GM12865 (cell line): Measurements from ENCODE around the gene PLA2R1.
A peak's percentile ranks its signal among the peaks of the same experiment; 100 is the strongest.

Experiments
- DNase-seq: peaks from one replicate; pipeline ENCODE4 v3.0.0; 2010; ENCODE audit warnings: low read depth
- H3K4me3 ChIP-seq: 2 replicates; pipeline ENCODE4 v1.5.1; 2011; ENCODE audit warnings: mild to moderate bottlenecking, low read depth, low read length, control low read depth
- CTCF ChIP-seq: IDR thresholded peaks from 2 replicates; pipeline ENCODE4 v1.5.1; 2011; ENCODE audit warnings: low read length, control low read depth, low read depth, inconsistent platforms; ENCODE audit not compliant: insufficient read depth; ENCODE audit errors: missing control alignments

The PLA2R1 gene

GRCh38 chr2:160036736-160037135, 25.7 kb downstream of the PLA2R1 start:
- no peak overlapping the region for H3K4me3 ChIP-seq
- no peak for DNase-seq
- TF ChIP-seq CTCF = no peak

GRCh38 chr2:160035125-160035524, 27.3 kb downstream of the PLA2R1 start:
- no peak for DNase-seq
- TF ChIP-seq CTCF = no peak
- no peak overlapping the region for H3K4me3 ChIP-seq

GRCh38 chr2:160034396-160034795, 28.0 kb downstream of the PLA2R1 start:
- DNase-seq = no peak
- no peak for TF ChIP-seq CTCF
- no peak overlapping the region for H3K4me3 ChIP-seq

GRCh38 chr2:160033732-160034392, 28.6 kb downstream of the PLA2R1 start:
- DNase-seq = peak; percentile 9
- no peak overlapping the region for H3K4me3 ChIP-seq
- no peak for TF ChIP-seq CTCF

- no peak overlapping the region for H3K4me3 ChIP-seq
- TF ChIP-seq CTCF = no peak
- no peak for DNase-seq
Observed at GRCh38 chr2:160029270-160029628, 33.2 kb downstream of the PLA2R1 start.

GRCh38 chr2:160028431-160029269, 33.8 kb downstream of the PLA2R1 start:
- TF ChIP-seq CTCF = no peak
- no peak for DNase-seq

More at GRCh38 chr2:160028431-160029269, 33.8 kb downstream of the PLA2R1 start:
- no peak overlapping the region for H3K4me3 ChIP-seq
